ENCODE results near the gene SCNN1A.

The SCNN1A gene

GRCh38 chr12:6375269-6376078 is at the start of gene SCNN1A:
TSS of gene SCNN1A (minus strand) at chr12:6375563. CDS start at chr12:6374783, 780 bp downstream.
- no peak for DNase-seq (ENCODE audit: low read depth)

GRCh38 chr12:6424866-6425265 is 49.5 kb upstream of the SCNN1A start:
- DNase-seq (ENCODE audit: low read depth) = no peak

GRCh38 chr12:6424008-6424347 is 48.6 kb upstream of the SCNN1A start:
- DNase-seq (ENCODE audit: low read depth) = no peak

- peak; percentile 67 for DNase-seq (ENCODE audit: low read depth)
Observed at GRCh38 chr12:6423267-6424007, 48.1 kb upstream of the SCNN1A start.

- DNase-seq (ENCODE audit: low read depth) = no peak
Observed at GRCh38 chr12:6420364-6420763, 45.0 kb upstream of the SCNN1A start.

GRCh38 chr12:6418796-6419195 is 43.4 kb upstream of the SCNN1A start:
- DNase-seq (ENCODE audit: low read depth) = no peak

- DNase-seq (ENCODE audit: low read depth) = no peak
Observed at GRCh38 chr12:6416596-6416995, 41.2 kb upstream of the SCNN1A start.

- no peak for DNase-seq (ENCODE audit: low read depth)
Observed at GRCh38 chr12:6407236-6407954, 32.0 kb upstream of the SCNN1A start.

- DNase-seq (ENCODE audit: low read depth) = no peak
Observed at GRCh38 chr12:6405963-6406362, 30.6 kb upstream of the SCNN1A start.

- no peak for DNase-seq (ENCODE audit: low read depth)
Observed at GRCh38 chr12:6404390-6404789, 29.0 kb upstream of the SCNN1A start.

GRCh38 chr12:6399884-6400644 is 24.7 kb upstream of the SCNN1A start:
- no peak for DNase-seq (ENCODE audit: low read depth)

- DNase-seq (ENCODE audit: low read depth) = no peak
Observed at GRCh38 chr12:6396031-6396430, 20.7 kb upstream of the SCNN1A start.

GRCh38 chr12:6394398-6394797 is 19.0 kb upstream of the SCNN1A start:
- DNase-seq (ENCODE audit: low read depth) = no peak

- no peak for DNase-seq (ENCODE audit: low read depth)
Observed at GRCh38 chr12:6393109-6393508, 17.7 kb upstream of the SCNN1A start.

GRCh38 chr12:6392504-6392903 is 17.1 kb upstream of the SCNN1A start:
- no peak for DNase-seq (ENCODE audit: low read depth)

- DNase-seq (ENCODE audit: low read depth) = no peak
Observed at GRCh38 chr12:6391013-6391412, 15.7 kb upstream of the SCNN1A start.

- no peak for DNase-seq (ENCODE audit: low read depth)
Observed at GRCh38 chr12:6390084-6390799, 14.9 kb upstream of the SCNN1A start.

- DNase-seq (ENCODE audit: low read depth) = no peak
Observed at GRCh38 chr12:6387541-6387940, 12.2 kb upstream of the SCNN1A start.

- no peak for DNase-seq (ENCODE audit: low read depth)
Observed at GRCh38 chr12:6386491-6386890, 11.1 kb upstream of the SCNN1A start.

- DNase-seq (ENCODE audit: low read depth) = no peak
Observed at GRCh38 chr12:6386038-6386437, 10.7 kb upstream of the SCNN1A start.
